ENCODE measurements around the gene SGF29.
"Not testable (repeated sequence)": the region's sequence is repeated elsewhere in the genome, so short reads cannot be mapped to it uniquely, and the experiment has no call there.

- not testable (repeated sequence) for TF ChIP-seq EZH2, EZH2phosphoT487 (IDR thresholded peaks at IDR 0.05)
- TF ChIP-seq, protein P1, sequence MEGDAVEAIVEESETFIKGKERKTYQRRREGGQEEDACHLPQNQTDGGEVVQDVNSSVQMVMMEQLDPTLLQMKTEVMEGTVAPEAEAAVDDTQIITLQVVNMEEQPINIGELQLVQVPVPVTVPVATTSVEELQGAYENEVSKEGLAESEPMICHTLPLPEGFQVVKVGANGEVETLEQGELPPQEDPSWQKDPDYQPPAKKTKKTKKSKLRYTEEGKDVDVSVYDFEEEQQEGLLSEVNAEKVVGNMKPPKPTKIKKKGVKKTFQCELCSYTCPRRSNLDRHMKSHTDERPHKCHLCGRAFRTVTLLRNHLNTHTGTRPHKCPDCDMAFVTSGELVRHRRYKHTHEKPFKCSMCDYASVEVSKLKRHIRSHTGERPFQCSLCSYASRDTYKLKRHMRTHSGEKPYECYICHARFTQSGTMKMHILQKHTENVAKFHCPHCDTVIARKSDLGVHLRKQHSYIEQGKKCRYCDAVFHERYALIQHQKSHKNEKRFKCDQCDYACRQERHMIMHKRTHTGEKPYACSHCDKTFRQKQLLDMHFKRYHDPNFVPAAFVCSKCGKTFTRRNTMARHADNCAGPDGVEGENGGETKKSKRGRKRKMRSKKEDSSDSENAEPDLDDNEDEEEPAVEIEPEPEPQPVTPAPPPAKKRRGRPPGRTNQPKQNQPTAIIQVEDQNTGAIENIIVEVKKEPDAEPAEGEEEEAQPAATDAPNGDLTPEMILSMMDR (IDR thresholded peaks at IDR 0.05), result not testable (repeated sequence)
These were observed 68.9 kb downstream of the SGF29 start for GRCh38 chr16:28622532-28623171.

All from neural progenitor cell (in vitro differentiated cells).